ENCODE results near the gene CCDC171.

DNA sequence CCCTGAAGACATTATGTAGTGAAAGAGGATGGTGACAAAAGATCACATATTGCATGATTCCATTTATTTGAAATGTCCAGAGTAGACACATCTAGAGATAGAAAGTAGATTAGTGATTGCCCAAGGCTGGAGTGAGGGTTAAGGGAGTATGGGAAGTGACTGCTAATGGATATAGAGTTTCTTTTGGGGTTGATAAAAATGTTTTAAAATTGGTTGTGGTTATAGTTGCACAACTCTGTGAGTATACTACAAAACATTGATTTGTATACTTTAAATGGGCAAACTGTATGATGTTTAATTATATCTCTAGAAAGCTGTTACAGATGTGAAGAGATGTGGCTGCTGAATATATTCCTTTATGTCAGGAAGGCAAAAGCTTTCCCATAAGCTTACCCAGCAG is 202.8 kb downstream of the CCDC171 start:
- TF ChIP-seq CTCF (IDR thresholded peaks at IDR 0.05 in 2 of 3, conservative IDR thresholded peaks at IDR 0.05 in 1 of 3; ENCODE audit: borderline replicate concordance in 1 of 3, insufficient read depth in 1 of 3, low read depth in 2 of 3, low read length in 2 of 3) = no peak
- TF ChIP-seq POLR2A (IDR thresholded peaks at IDR 0.05; ENCODE audit: borderline replicate concordance, extremely low read depth, insufficient read depth, insufficient read length) = no peak
- TF ChIP-seq ZNF274 (IDR thresholded peaks at IDR 0.05; ENCODE audit: low read depth, low read length) = no peak
- TF ChIP-seq TCF7L2 (IDR thresholded peaks at IDR 0.05; ENCODE audit: borderline replicate concordance, extremely low read depth, insufficient read depth, insufficient read length) = no peak
- no peak for TF ChIP-seq RAD21 (IDR thresholded peaks at IDR 0.05; ENCODE audit: low read depth)
